Measurements from ENCODE around the gene ACAD9. TPM values are rescaled to one million over a fixed set of nuclear protein-coding genes. Genes with fewer than 3 reads are reported as not detected.

Gene ACAD9
- total and polyA plus RNA-seq, 10 of the 15 experiments (the other 5 are each of a cell fraction or from before 2014, with no cell fraction given) = 12.7 to 63.1 (median 43.7) TPM

- Histone ChIP-seq H3K9ac (ENCODE audit: control insufficient read depth, insufficient read depth, low read length) (no peak overlapping the region), H3K36me3 (ENCODE audit: control insufficient read depth in 2 of 2, insufficient read depth in 2 of 2, low read length in 1 of 2) (peaks cover 7 to 17% of the 10 kb centered on the region in 2 experiments), H3K4me1 (ENCODE audit: control insufficient read depth, insufficient read depth, low read length) (no peaks in the 10 kb centered on the region), H3K79me2 (ENCODE audit: control insufficient read depth, insufficient read depth, low read length) (no peaks in the 10 kb centered on the region), H3K9me3 (replicated peaks; ENCODE audit: control insufficient read depth, insufficient read depth, low read length) (no peaks in the 10 kb centered on the region), H3K4me2 (ENCODE audit: control insufficient read depth, insufficient read depth) (no peak overlapping the region), H3K27ac (ENCODE audit: control insufficient read depth, insufficient read depth) (no peak overlapping the region), H3K27me3 (replicated peaks in 1 of 2; ENCODE audit: control insufficient read depth in 2 of 2, insufficient read depth in 2 of 2, low read length in 1 of 2) (no peaks in the 10 kb centered on the region), H2AFZ (ENCODE audit: control insufficient read depth, low read depth, low read length) (no peak overlapping the region), H4K20me1 (ENCODE audit: control insufficient read depth, insufficient read depth) (no peaks in the 10 kb centered on the region), H3K4me3 (no peak overlapping the region)
- POLR2A ChIA-PET = no interaction called here
- SMC1A ChIA-PET (ENCODE audit: uncharacterized antibody, unreplicated experiment) = no interaction called here
- DNase-seq (ENCODE audit: low read depth, low spot score) (no peak), FAIRE-seq (no peak), ATAC-seq (no peak)
- intact Hi-C loops (cut with micrococcal nuclease; ENCODE audit: unreplicated experiment) (no loop called here), in situ Hi-C loops (cut with MboI) (no loop called here)
- WGBS (ENCODE audit: insufficient coverage, insufficient replicate concordance, low lambda C conversion rate, missing lambda C conversion rate) = 95% methylated on average over 10 of the region's 10 CpGs
- no TSS peak for BruUV-seq (replicated peaks)
- CTCF ChIA-PET = interaction anchor here (0.8 kb wide), 1 partner anchor 297 kb away, joined by 3 read pairs; no protein-coding TSS in a partner anchor
- RAD21 ChIA-PET (ENCODE audit: unreplicated experiment) = no interaction called here
- TF ChIP-seq JUNB (IDR thresholded peaks at IDR 0.05) = no peak
- TF ChIP-seq PBX3 (IDR thresholded peaks at IDR 0.05; ENCODE audit: insufficient replicate concordance, low read depth, low read length) = no peak
- TF ChIP-seq ZNF384 (IDR thresholded peaks at IDR 0.05; ENCODE audit: borderline replicate concordance, low read depth, low read length) = no peak
- TF ChIP-seq RB1 (IDR thresholded peaks at IDR 0.05; ENCODE audit: borderline replicate concordance) = no peak
- no peak for TF ChIP-seq ZZZ3 (IDR thresholded peaks at IDR 0.05; ENCODE audit: control insufficient read depth, insufficient read length, low read depth)
- no peak for TF ChIP-seq SP1 (IDR thresholded peaks at IDR 0.05; ENCODE audit: low read depth, low read length)
- TF ChIP-seq ZBTB40 (IDR thresholded peaks at IDR 0.05; ENCODE audit: borderline replicate concordance) = no peak
- TF ChIP-seq CUX1 (IDR thresholded peaks at IDR 0.05; ENCODE audit: insufficient replicate concordance, low read depth, low read length) = no peak
- TF ChIP-seq MAX (IDR thresholded peaks at IDR 0.05; ENCODE audit: low read depth, low read length) = no peak
- no peak for TF ChIP-seq TBL1XR1 (IDR thresholded peaks at IDR 0.05; ENCODE audit: low read depth, low read length)
Measured at GRCh38 chr3:128914966-128915645, 35.7 kb downstream of the ACAD9 start.

Measured in GM12878 (cell line).